K562 (cell line): ENCODE measurements around the gene PEX11A. TPM values are rescaled to one million over a fixed set of nuclear protein-coding genes. Genes with fewer than 3 reads are reported as not detected.

Source experiments
- CHD7 ChIP-seq: fragments of 200-600 bp; sonication (generic); IDR thresholded peaks from one replicate; pipeline ENCODE4 v1.6.1; 2012; ENCODE audit warnings: mild to moderate bottlenecking, low read depth, low read length, inconsistent platforms
- DLX4 ChIP-seq: fragments of 250-450 bp; sonication (Bioruptor Pico); IDR thresholded peaks from 2 replicates; pipeline ENCODE4 v1.6.1; 2021; ENCODE audit warnings: mild to moderate bottlenecking
- THRAP3 ChIP-seq: fragments of 450-650 bp; IDR thresholded peaks from 2 replicates; pipeline ENCODE4 v1.6.1; 2016; ENCODE audit warnings: mild to moderate bottlenecking, inconsistent platforms, borderline replicate concordance
- TOE1 ChIP-seq, 2 experiments: fragments of 450-650 bp in 1 of 2; sonication (generic) in 1 of 2; formaldehyde crosslinking in 1 of 2; IDR thresholded peaks; 2 replicates each; pipeline versions ENCODE4 v1.7.1 to v1.8.0; 2016 to 2022; ENCODE audit warnings: borderline replicate concordance in 2 of 2, mild to moderate bottlenecking in 2 of 2, antibody characterized with exemption in 1 of 2, inconsistent platforms in 1 of 2, low read depth in 1 of 2, missing genetic modification reagents in 1 of 2, moderate library complexity in 1 of 2
- XRCC4 ChIP-seq: IDR thresholded peaks from one replicate; pipeline ENCODE4 v1.6.1; 2011; ENCODE audit not compliant: insufficient read depth, insufficient read length; ENCODE audit errors: extremely low read depth
- polyA plus RNA-seq, 8 experiments: library from polyadenylated mRNA; depleted of rRNA in 4 of 8; stranded (reverse) in 5 of 8; unstranded in 3 of 8; fragments of >200 nt; fragmentation: Nextera tagmentation in 2 of 8; fragmentation: Illumina TruSeq in 1 of 8; extraction: Ambion mirVana in 2 of 8; extraction: Trizol in 1 of 8; gene quantifications; 2 replicates each; pipeline versions ENCODE4 v1.2.1 to v1.2.3, GENCODE V29; 2011 to 2014; ENCODE audit warnings: inconsistent platforms in 1 of 8, missing spikeins in 1 of 8
- total RNA-seq, 7 experiments: library from RNA; depleted of rRNA in 6 of 7; stranded (reverse); fragments of >200 nt in 6 of 7; fragmentation: Illumina TruSeq in 2 of 7; extraction: Trizol in 2 of 7; gene quantifications; 2 replicates each; pipeline versions ENCODE4 v1.2.1 to v1.2.3, GENCODE V29; 2011 to 2021; ENCODE audit warnings: low replicate concordance in 1 of 7

Gene PEX11A
- total and polyA plus RNA-seq, 9 of the 15 experiments (the other 6 are each of a cell fraction or from before 2014, with no cell fraction given), result not detected

DNA sequence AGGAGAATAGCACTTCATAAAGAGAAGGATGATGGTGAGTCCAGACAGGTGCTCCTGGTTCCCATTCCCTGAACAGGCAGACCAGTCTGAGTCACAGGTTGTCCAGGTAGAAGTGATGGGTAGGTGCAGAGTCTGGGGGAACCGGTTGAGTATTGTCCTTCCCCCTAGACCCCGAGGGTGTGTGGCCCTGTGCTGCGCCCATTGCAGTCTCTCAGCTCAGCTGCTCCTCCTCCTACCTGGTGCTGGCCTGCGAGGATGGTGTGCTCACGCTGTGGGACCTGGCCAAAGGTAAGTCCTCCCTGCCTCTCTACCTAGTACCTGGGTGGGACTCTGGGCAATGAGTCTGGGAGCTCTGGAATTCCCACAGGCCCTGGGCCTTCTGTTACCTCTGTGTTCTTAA, 40.7 kb upstream of the PEX11A start (continued):
- TF ChIP-seq TOE1 (IDR thresholded peaks at IDR 0.05; ENCODE audit: borderline replicate concordance) (no peak), TOE1 (CRISPR knock-in tag; IDR thresholded peaks at IDR 0.05; ENCODE audit: borderline replicate concordance, low read depth) (no peak), CHD7 (no peak), XRCC4 (no peak), DLX4 (CRISPR knock-in tag) (no peak), THRAP3 (no peak)
